Fibroblast of mammary gland (primary cell): ENCODE data around the gene TATDN2.

ENCODE experiments used
- DNase-seq: peaks from one replicate; pipeline ENCODE4 v3.0.0-alpha.2; 2010; ENCODE audit warnings: low read depth
- H3K4me3 ChIP-seq: 2 replicates; pipeline ENCODE4 v1.5.1; 2011; ENCODE audit warnings: low read depth, mild to moderate bottlenecking, low read length, moderate library complexity; ENCODE audit not compliant: control insufficient read depth
- TF ChIP-seq, protein P1 (sequence below): conservative IDR thresholded peaks from 2 replicates; pipeline ENCODE4 v1.5.1; 2011; ENCODE audit warnings: low read depth, low read length, inconsistent platforms; ENCODE audit not compliant: control insufficient read depth, insufficient read depth

TATDN2 gene

DNA sequence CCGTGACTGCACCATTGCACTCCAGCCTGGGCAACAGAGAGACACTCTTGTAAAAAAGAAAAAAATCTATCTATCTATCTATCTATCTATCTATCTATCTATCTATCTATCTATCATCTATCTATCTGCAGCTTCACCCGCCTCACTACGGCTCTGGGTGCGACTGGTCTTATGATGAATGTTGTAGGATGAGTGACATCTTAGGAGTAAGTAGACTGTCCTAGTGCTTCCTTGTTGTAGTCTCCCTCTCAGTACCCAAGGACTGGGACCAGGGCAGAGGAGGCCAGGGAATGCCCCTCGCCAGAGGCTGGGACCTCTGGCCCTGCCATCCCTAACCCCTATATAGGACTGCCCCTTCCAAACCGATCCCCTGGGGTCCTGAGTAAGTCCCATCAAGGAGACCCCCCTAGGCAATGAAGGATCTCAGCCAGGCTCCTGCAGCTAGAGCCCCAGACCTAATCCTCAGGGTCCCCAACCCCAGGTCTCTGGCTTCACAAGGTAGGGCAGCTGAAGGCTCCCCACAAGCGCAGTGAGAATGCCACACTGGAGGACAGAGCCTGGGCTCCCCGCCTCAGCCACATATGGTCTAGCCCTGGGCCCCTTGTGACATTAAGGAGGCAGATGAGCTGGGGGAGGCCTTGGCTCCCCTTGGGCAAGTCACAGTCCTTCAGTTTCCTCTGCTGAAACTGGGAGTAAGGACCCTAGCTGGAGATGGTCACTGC, 73.5 kb downstream of the TATDN2 start:
- DNase-seq = no peak
- no peak overlapping the region for H3K4me3 ChIP-seq
- TF ChIP-seq, protein P1, sequence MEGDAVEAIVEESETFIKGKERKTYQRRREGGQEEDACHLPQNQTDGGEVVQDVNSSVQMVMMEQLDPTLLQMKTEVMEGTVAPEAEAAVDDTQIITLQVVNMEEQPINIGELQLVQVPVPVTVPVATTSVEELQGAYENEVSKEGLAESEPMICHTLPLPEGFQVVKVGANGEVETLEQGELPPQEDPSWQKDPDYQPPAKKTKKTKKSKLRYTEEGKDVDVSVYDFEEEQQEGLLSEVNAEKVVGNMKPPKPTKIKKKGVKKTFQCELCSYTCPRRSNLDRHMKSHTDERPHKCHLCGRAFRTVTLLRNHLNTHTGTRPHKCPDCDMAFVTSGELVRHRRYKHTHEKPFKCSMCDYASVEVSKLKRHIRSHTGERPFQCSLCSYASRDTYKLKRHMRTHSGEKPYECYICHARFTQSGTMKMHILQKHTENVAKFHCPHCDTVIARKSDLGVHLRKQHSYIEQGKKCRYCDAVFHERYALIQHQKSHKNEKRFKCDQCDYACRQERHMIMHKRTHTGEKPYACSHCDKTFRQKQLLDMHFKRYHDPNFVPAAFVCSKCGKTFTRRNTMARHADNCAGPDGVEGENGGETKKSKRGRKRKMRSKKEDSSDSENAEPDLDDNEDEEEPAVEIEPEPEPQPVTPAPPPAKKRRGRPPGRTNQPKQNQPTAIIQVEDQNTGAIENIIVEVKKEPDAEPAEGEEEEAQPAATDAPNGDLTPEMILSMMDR = no peak

DNA sequence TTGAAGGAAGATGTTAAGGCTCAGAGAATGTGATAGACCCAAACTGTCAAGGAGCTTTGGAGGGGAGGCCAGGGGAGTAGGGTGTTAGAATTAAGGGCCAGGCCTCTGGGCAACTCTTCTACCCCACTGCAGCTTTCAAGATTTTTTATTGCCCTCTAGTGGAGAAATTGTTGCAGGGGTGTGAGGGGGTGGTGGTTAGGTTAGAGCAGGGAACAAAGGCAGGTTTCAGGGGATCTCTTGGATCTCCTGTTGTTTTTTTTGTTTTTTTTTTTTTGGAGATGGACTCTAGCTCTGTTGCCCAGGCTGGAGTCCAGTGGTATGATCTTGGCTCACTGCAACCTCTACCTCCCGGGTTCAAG, 74.1 kb downstream of the TATDN2 start:
- no peak overlapping the region for H3K4me3 ChIP-seq
- DNase-seq = no peak
- TF ChIP-seq, protein P1 = peak; percentile 37

DNA sequence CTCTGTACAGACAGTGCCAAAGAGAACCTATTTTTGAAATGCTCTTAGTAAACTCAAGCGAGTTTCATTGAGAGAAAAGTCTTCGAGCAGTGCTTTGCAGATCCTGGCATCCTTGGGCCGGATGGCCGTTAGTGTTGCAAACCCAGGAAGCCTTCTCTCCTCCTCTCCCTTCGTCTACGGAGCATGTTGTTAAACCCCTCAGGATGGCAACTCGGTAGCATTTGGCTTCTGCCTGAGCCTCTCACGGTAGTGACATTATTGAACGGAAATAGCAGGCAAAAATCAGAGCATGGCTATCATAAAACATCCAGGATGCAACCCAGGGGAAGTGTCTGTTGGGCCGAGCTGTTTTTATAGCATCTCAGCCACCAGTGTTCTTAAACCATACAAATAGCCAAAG, 79.3 kb downstream of the TATDN2 start:
- no peak overlapping the region for H3K4me3 ChIP-seq
- TF ChIP-seq, protein P1 = no peak
- no peak for DNase-seq

DNA sequence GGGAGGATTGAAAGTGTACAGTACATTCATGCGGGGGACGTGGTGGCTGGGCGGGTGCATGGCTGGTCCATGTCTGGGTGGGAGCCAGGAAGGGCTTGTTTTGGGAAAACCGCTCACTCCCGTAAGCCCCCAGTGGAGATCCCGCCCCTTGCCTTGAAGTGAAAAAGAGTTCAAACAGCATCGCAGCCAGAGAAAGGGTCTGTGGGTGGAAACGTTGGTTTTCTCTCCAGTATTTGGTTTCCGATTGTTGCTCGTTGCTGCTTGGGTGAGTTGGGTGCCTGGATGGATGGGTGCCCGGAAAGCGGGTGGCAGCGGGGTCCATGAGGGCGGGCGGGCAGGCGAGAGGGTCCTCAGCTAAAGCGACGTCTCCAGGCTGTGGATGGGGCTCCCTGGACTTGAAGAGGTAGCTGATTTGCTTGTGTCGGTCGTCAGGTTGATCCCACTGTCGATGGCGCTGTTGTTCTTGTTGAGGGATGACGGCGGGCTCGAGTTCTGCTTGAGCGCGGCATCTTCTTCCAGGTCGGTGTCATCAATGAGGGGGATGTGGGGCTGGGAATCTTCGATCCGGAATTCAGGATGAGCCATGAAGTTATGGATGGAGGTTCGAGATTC, 80.3 kb downstream of the TATDN2 start:
- no peak for DNase-seq
- no peak overlapping the region for H3K4me3 ChIP-seq
- TF ChIP-seq, protein P1 = no peak

DNA sequence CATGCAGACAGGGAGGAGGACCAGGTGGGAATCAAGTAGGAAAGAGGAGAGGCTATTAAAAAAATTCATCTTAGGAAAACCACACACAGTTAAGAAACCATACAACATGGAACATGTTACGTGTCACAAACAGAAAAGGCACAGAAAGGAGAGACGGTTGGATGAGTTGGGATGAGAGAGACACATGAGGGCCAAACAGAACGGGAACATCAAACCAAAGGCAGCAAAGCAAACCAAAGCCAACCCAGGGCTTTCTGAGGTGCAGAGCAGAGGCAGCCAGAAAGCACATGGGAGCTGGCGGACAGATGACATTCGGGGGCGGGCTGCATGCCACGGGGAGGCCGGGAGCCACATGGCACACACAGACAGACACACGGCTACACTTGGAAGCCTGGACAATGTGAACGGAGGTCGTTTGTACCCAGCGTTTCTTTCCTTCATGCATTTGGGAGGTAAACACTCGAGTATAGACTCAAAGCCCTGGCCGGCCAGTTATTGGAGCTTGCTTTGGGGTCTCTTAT, 81.3 kb downstream of the TATDN2 start:
- DNase-seq = no peak
- TF ChIP-seq, protein P1 = no peak
- H3K4me3 ChIP-seq = no peak overlapping the region

DNA sequence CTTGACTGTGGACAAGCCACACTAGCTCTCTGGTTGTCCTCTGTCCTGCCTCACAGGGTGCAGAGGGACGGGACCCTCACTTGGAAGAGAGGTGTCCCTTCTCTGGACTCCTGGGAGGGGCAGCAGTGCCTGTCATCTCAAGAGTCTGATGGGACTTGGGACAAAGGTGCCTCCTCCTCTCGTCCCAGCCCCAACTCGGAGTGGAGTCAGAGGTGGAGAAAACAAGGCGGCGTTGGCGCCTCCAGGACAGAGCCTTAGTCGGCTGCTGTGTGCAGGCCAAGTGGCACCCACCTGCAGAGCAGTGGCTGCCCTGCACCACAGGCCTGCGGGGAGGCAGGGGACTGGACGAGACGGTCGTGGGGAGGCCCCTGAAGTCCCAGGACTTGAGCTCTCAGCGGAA, 82.1 kb downstream of the TATDN2 start:
- no peak overlapping the region for H3K4me3 ChIP-seq
- TF ChIP-seq, protein P1 = no peak
- no peak for DNase-seq
